HS-5 (cell line): ENCODE data around the gene LRP1.

ENCODE experiments used
- DNase-seq: peaks from one replicate; pipeline ENCODE4 v3.0.0-alpha.2; 2012; ENCODE audit warnings: low read depth

LRP1 gene

DNA sequence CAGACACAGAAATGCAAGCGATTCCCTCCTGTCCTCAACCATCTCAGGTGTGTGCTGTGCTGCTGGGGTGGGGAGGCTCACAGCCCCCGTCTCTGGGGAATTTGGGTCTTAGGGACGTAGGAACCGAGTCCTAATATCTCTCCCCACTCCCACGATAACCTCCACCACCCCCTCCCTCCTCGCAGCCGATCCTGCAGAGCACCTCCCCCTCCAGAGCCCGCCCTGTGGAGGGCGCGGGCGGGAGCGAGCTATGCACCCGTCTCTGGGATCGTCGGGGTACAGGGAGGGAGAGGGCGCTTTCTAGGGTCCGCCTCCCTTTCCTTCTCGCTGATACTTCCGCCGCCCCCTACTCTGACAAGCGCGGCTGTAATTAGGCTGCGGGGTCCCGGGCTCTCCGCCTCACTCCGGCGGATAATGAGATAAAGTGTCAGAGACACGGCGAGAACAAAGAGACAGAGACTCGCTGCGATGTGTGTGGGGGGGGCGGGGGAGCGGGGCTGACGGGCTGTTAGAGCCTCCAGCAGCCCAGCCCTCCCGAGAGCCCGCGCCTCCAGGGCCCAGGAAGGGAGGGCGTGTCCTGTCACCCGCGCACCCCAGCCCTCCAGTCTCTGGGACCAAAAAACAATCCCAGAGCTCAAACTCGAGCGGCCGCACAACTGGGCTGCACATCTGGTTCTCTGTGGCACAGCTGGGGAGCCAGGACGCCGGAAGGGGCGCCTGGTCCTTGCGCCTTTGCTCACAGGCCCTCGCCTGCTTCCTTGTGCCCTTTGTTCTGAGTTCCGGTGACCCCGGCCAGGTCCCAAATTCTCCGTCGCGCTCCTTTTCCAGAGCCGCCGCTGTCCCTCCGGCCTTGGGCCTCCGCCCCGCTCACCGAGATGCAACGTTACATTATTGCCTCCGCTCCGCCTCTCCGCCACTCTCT lies 109.9 kb downstream of the LRP1 start:
- no peak for DNase-seq

- no peak for DNase-seq
Measured at GRCh38 chr12:57238854-57239554, 110.7 kb downstream of the LRP1 start.

- no peak for DNase-seq
Measured at GRCh38 chr12:57239587-57240065, 111.3 kb downstream of the LRP1 start.

DNA sequence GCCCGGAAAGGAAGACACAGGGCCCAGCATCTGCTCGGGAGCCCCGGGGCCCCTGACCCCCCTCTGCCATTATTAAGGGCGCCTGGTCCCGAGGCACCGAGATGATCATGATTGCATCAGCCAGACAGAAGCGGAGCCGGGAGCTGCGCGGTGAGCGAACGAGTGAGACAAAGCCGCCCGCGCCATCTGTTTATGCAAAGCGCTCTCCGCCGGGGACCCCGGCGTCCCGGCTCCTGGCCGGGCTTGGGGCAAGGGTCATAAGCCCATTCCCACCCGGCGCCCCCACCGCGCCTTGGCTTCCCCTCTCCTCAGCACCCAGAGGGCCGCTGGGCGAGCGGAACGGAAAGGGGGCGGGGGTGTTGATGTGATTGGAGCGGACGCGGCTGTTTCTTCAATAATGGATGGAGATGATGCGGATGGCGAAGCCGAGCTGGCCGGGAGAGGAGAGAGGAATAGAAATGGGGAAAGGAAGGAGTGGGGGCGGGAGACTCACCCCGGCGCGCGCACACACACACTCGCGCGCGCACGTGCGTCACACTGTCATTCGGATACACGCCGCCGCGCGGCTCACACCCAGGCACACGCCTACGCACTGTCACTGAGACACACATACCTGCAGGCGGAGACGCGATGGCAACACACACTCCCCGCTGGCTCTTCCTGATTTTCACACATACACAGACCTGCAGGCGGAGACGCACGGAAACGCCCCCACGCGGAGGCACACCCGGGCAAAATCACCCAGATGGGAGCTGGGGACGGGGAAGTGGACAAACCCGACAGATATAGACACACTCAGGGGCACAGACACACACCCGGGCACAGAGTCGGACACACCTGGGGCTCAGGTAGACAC lies 112.0 kb downstream of the LRP1 start:
- no peak for DNase-seq

GRCh38 chr12:57240926-57241401 lies 112.7 kb downstream of the LRP1 start:
- no peak for DNase-seq

GRCh38 chr12:57241402-57242310 lies 113.4 kb downstream of the LRP1 start:
- no peak for DNase-seq

GRCh38 chr12:57242329-57242690 lies 114.0 kb downstream of the LRP1 start:
- DNase-seq: no peak

DNA sequence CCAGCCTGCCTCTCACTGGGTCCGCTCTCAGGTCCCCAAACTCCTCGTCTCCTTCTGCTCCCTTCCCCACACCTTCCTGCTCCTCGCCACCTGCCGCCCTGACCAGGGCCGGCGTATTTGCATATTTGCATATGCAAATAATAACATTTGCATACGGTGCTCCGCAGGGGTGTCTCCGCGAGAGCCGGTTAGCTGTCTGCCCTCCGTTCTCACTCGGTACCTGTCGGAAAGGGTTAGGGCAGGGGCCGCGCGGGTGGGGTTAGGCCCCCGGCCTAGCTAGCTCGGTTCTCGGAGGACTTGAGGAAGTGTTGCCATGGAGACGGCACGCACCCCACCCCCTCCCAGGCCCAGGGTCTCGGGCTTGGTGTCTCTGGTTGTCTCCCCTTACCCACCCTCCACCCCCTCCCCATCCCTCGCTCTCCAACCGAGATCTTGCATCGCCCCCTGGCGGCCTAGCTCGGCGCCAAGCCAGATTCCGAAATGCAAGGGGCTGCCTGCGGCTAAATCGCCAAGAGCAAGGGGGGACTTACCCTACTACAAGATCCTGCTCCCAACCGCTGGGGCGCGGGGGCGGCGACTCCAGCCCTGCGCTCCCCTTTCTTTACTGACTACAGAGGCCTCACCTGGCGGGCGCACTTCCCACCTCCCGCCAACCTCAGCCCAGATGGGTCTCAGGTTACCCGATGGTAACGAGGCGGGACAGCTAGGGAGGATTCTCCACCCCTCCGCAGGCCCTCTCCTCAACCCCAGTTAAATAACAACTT lies 114.6 kb downstream of the LRP1 start:
- no peak for DNase-seq

DNA sequence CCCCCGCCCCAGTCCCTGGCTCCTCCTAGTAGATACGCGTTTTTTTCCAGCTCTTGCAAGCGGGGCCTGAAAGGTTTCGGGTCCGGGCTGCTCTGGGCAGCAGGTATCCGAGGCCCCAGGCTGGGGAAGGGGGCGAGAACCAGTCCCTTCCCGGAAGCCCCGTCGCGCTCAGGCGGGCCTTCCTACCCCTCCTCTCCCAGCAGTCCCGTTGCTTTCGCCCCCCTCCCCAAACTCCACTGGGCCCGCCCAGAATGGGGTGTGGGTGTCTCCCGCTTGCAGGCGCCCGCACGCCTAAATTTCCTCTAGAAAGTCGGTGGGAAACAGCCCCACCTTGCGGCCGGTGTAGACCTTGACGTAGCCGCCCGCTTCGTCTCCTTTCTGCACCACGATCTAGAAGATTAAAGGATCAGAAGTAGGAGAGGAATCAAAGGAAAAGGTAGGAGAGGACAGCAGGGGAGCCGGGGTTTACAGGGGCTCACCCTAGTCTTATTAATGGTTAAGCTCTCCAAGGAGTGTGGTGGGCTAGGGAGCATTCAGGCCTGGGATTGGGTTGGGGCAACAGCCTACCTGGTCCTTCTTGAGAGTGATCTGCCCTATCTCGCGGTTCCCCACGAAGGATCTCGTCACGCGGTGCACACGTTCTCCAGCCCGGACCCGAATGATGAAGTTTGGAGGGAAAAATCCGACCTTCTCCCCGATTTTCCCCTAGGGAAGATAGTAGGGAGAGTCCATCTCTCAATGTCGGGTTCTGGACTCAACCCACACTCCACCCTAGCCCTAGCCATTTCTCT lies 115.4 kb downstream of the LRP1 start:
- DNase-seq: no peak

DNA sequence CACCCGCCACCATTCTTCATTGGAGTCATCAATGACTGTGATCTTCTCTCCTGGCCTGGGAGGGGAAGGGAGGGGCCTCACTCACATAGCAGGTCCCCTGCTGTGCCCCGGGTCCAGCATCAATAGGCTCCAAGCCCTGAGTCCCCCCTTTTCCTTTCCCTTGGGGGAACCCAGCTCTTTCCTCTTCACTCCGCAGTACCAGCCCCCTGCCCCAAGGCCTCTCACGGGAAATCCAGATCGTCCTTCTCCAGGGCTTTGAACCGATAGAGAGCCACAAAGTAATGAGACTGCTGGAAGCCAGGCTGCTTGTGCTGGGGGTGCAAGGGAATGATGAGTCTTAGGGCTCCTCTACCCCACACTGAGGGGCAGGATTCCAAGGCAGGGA lies 116.0 kb downstream of the LRP1 start:
- no peak for DNase-seq

- DNase-seq: no peak
Measured at GRCh38 chr12:57247041-57247440, 118.8 kb downstream of the LRP1 start.

DNA sequence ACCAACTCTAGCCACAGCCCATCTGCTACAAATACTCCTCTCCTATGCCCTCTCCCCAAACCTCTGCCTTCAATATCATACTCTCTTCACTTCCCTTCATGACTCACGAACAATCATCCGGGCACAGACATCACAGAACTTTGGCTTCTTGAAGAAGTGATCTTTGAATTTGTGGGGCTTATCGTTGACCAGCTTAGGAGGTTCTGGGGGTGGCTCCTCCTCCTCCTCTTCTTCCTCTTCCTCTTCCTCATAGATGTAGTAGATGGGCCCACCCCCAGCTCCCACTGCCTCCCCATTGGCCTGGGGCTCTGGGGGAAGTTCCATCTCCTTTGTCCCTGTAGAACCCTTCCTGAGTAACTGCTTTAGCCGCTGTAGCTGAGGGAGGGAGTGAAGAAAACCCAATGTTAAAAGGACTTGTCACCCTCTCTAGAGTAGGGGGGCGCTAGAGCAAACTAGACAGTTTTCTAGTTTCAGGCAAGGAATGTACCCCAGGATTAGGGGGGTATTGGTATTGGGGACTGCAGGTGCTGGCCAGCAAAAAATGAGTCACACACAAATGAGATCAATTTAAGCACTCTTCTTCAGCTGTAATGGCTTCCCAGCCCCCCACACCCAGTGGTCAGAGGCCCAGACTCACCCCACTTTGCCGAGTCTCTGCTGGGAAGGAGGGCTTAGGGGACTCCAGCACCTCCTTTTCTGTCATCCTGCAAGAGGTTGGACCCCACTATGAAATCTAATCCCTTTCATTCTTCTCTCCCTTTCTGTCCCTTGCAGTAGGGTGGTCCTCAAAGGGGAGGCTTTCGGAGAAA lies 120.9 kb downstream of the LRP1 start:
- no peak for DNase-seq

- DNase-seq: no peak
Measured at GRCh38 chr12:57250541-57250940, 122.3 kb downstream of the LRP1 start.

DNA sequence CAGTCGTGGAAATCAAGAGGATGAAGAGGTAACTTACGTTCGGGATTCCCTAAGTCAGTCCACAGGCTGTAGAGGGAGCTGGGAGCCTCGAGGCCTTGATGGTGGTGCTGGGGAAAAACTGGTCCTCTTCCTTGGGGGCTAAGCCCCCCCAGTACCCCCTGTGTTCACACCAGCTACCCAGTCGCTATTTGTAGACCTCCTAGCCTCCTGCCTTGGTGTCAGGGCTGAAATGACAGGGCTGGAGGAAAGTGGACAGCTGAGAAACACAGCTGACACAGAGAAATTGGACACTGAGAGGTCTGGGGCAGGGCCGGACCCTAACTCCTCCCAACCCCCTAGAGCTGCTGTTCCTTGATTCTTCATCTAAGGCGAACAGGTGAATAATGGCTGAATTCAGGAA lies 122.7 kb downstream of the LRP1 start, which contains the start of gene STAC3:
Gene STAC3 (minus strand): TSS at position 232 of the 400 bp plus-strand sequence. CDS start 1,551 bp downstream, outside the sequence.
- no peak for DNase-seq

- DNase-seq: no peak
Measured at GRCh38 chr12:57254506-57255280, 126.4 kb downstream of the LRP1 start.

- no peak for DNase-seq
Measured at GRCh38 chr12:57255916-57256315, 127.6 kb downstream of the LRP1 start.
